Body of pancreas (tissue), 4 donors: ENCODE results near the gene ZNF507.

Experiments
- POLR2A ChIP-seq, 3 donors: fragments of 450-650 bp; IDR thresholded peaks; one replicate each; pipeline ENCODE4 v1.6.1; 2016; ENCODE audit warnings: antibody characterized with exemption in 3 of 3, mild to moderate bottlenecking in 2 of 3
- TF ChIP-seq, protein P1 (sequence below), 7 experiments: fragments of 450-650 bp in 4 of 7; fragments of 200-600 bp in 3 of 7; sonication (generic) in 3 of 7; IDR thresholded peaks; one replicate each; pipeline ENCODE4 v1.5.1; 2016 to 2019; ENCODE audit warnings: antibody characterized with exemption in 7 of 7

GRCh38 chr19:32405431-32406160 is 60.2 kb downstream of the ZNF507 start, which contains the start of gene DPY19L3:
- TF ChIP-seq, protein P1, sequence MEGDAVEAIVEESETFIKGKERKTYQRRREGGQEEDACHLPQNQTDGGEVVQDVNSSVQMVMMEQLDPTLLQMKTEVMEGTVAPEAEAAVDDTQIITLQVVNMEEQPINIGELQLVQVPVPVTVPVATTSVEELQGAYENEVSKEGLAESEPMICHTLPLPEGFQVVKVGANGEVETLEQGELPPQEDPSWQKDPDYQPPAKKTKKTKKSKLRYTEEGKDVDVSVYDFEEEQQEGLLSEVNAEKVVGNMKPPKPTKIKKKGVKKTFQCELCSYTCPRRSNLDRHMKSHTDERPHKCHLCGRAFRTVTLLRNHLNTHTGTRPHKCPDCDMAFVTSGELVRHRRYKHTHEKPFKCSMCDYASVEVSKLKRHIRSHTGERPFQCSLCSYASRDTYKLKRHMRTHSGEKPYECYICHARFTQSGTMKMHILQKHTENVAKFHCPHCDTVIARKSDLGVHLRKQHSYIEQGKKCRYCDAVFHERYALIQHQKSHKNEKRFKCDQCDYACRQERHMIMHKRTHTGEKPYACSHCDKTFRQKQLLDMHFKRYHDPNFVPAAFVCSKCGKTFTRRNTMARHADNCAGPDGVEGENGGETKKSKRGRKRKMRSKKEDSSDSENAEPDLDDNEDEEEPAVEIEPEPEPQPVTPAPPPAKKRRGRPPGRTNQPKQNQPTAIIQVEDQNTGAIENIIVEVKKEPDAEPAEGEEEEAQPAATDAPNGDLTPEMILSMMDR (IDR thresholded peaks at IDR 0.05): no peak
- peak; percentile 89 to 96 (median 96) for TF ChIP-seq POLR2A (IDR thresholded peaks at IDR 0.05)
